Globus pallidus (tissue), 1 donor: ENCODE data around the gene OARD1.

ENCODE experiments used
- DNase-seq: peaks from one replicate; pipeline ENCODE4 v3.0.0-alpha.2; 2015; ENCODE audit warnings: low spot score

OARD1 gene

DNA sequence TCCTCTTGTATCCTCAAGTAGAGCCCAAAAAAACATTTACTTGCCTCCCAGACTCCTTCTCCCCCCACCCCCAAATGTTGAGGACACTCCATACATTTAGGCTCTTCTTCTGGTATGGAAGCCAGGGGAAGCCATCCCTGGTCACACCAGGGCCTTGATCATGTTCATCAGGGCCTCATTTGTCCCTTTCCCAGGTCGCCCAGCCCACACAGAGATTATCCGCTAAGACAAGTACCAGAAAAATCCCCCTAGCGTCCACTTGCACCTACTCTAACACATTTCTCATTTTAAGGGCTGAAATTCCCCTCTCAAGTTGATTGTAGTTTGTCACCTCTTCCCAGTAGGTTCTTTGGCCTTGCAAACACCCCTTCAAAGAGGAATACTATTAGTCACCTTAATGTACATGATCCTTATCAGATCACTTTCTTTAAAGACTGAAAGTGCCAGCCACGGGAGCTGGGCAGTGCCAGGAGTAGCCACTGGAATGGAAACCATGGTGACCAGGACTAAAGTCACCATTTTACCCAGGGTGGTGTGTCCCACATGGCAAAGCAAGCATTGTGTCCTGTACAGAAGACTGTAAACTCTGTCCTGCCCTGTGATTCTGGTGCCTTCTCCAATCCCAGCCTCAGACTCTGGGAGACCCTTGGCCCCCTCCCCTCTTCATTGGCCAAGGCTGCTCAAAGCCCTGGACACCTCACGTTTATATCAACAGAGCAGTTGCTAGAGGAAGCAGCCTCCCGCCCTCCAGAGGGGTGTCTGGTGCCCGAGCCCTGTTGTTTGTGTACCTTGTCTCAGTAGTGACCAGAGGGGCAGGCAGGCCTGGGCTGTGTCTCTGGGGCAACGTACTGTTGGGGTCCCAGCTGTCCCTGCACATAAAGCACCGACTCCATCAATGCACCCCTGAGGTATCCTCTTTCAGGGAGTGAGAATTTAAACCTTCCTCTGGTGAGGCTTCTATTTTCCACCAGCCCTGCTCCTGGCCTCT is 24.1 kb downstream of the OARD1 start:
- DNase-seq: no peak

- no peak for DNase-seq
Observed at GRCh38 chr6:41047306-41047705, 24.9 kb downstream of the OARD1 start.

GRCh38 chr6:41046084-41046483 is 26.1 kb downstream of the OARD1 start:
- DNase-seq: no peak

DNA sequence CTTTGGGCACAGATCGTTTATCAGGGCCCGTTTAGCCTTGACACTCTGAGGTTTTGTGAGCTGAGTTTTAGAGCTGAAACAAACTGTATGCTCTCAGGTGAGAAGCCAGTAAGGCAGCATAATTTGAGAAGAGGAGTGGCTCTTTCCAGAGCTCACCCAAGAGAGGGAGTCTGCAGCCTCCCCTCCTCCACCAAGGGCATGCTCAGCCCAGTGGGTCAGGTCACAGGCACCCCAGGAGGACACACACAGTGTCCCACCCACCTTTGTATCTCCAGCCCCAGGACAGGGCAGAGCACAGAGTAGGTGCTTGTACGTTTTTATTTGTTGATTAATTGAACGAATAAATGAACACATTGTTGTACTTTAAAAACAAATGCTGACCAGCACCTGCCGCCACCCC is 26.5 kb downstream of the OARD1 start:
- no peak for DNase-seq

- DNase-seq: no peak
Observed at GRCh38 chr6:41043151-41043550, 29.0 kb downstream of the OARD1 start.

- DNase-seq: no peak
Observed at GRCh38 chr6:41042226-41043055, 29.7 kb downstream of the OARD1 start, which contains the start of gene TSPO2. TSS of gene TSPO2 (plus strand) at chr6:41042467. CDS start at chr6:41042986, 519 bp downstream.

DNA sequence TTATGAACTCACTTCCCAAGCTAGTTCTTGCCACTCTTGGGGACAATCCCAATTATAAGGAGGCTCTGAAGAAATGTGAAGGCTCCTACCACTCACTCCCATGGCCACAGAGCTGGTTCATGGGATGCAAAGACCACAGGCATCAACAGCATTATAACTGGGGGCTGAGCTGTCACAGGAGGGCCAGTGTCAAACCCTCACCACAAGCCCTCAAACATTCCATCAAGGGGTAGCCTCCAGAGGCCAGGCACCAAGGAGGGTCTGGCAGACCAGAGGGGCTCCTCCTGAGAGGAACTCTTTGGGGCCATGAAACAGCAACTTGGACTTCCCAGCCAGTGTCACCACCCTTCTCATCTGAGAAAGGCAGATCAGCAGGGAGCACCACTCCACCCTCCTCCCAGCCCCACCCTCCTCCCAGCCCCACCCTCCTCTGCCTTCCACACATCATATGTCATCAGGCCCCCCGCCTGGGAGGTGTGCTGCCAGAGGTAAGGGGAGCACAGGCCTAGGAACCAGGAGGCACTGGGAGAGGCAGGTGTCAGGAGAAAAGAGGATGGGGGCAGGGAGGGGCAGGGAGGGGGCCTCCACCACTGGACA is 31.1 kb downstream of the OARD1 start:
- DNase-seq: no peak

GRCh38 chr6:41040101-41040939 is 31.8 kb downstream of the OARD1 start:
- no peak for DNase-seq

DNA sequence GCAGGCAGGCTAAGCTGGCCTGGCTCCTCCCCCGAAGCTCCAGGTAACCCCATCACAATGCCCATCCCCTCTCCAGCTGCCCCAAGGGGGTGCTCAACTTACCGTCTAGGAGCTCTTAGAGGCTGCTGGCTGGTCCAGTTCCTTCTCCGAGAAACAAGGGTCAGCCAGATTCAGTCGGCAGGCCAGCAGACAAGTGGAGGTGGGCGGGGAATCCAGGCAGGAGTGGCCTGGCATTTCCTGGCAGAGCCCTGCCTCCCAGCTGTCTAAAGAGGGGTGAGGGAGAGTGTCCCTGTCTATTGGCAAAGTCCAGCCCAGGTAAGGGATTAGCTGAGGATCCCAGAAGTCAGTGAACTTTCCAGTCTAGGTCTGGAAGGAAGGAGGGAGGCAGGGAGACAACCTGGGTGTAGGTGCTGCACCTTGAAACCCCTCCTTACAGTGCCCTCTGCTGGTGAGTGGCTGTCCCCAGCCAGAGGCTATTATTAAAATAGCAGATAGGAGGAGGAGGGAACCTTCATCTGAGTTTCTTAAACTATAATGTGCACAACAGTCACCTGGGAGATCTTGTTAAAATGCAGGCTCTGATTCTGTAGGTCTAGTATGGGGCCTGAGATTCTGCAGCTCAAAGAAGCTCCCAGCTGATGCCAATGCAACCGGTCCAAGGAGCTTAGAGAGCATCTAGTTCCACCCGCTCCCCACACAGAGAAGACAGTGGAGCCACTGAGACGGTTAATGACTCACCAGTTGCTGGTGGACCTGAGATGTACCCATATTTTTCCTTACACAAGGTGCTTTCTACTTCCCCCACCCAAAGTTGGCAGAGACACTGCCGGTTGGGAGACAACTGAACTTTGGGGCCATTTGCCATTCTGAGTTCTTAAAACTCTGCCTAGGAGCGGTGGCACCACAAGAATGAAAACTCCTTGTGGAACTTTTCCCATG is 32.8 kb downstream of the OARD1 start, which contains the start of gene UNC5CL:
TSS of gene UNC5CL (minus strand) at position 162 of the 939 bp plus-strand sequence. CDS start 4,147 bp downstream, outside the sequence.
- DNase-seq: no peak

DNA sequence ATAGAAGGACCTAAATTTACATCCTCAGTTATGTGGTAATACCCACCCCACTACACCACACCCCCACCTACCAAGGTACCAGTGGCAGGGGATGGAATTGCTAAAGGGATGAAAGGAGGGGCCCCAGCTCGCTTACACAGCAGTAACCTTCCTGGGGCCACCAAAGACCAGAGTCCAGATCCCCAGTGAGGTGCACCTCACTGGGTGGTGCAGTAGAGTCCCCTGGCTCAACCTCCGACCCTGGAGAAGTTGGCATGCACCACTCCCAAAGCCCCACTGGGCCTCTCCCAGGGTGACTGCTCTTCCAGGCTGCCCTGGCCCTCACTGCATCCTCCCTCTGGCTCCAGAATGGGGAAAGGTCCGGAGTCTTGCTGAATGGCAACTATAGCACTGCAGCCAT is 34.0 kb downstream of the OARD1 start:
- DNase-seq: no peak

DNA sequence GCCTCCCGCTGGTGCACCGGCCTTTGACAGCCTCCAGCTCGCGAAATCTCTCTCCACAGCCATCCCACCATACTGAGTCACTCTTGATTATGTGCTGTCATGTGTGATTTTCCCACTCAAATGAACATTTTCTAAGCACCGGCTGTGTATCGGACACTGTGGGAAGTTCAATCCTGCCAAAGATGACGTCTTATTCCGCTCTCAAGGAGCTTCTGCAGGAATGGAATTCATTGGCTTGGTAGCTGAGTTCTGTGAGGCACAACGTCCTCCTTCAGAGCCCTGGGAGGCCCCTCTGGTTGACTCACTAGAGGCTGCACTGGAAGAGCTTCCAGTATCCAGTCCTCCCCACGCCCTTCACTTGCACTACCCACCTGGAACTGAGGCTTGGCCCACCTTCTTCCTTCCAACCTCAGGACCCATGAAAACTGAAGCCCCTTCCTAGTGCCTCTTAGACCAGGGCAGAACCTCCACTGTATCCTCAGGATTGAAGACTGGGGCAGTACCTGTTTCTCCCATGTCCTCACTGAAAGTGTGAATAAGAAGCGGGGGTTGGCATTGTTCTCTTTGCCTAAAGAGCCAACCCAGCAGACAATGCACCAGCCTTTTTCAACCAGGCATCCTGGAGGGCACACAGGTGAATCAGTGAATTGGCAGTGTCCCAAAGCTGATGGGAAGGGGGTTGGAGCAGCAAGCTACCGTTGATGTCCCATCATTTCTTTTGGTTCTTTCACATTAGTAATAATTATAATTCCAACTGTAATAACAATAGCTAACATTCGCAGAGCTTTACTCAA is 34.9 kb downstream of the OARD1 start:
- no peak for DNase-seq

DNA sequence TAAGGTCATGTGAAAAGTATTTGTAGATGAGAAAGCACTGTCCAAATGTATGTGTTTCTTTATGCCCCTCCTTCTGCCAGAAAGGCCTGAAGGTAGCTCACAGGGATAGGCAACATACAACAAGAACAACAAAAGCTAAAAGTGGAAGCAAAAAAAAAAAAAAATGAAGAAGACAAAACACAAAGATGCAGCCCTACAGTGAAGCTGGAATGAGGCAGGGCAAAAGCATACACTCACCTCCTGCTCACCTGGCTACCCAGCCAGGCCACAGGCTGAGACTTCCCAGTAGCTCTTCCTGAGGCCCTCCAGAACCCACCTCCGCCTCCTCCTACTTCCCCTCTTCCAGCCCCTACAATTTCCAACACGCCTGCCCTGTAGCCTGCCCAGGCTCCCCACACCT is 35.6 kb downstream of the OARD1 start:
- DNase-seq: no peak

DNA sequence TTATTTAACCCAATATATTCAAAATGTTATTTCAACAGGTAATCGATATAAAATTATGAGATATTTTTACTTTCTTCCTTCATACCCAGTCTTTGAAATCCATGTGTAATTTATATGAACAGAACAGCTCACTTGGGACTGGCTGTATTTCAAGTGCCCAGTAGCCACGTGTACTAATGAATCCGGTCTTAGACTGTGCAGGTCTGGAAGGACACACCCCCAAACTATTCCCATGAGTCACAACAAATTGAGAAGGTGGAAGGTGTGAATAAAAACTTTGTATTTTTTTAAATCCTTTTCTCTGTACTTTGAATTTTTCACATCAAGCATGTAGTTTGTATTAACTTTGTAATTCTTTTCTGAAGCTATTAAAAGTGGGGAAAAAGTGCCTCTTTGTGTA is 36.0 kb downstream of the OARD1 start:
- no peak for DNase-seq

GRCh38 chr6:41033776-41034175 is 38.4 kb downstream of the OARD1 start:
- DNase-seq: no peak

DNA sequence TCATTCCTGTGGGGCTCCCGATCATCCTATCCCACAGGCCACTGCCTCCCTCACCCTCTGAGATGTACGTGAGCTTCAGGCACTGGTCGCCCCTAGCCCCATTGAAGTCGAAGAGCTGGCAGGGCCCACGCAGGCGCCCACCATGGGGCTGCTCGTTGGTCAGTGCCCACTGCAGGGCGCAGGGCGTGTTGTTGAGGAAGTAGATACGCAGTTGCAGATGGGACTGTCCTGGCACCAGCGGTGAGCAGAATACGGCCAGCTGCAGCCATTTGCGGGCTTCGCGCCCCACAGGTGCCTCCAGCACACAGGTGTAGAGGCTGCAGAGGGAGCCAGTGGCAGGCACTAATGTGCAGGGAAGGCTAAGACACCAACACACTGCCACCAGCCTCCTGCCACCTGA is 39.3 kb downstream of the OARD1 start:
- DNase-seq: no peak

GRCh38 chr6:41028561-41029412 is 43.4 kb downstream of the OARD1 start:
- no peak for DNase-seq

- peak; percentile 38 for DNase-seq
Observed at GRCh38 chr6:41027799-41028560, 44.2 kb downstream of the OARD1 start.

DNA sequence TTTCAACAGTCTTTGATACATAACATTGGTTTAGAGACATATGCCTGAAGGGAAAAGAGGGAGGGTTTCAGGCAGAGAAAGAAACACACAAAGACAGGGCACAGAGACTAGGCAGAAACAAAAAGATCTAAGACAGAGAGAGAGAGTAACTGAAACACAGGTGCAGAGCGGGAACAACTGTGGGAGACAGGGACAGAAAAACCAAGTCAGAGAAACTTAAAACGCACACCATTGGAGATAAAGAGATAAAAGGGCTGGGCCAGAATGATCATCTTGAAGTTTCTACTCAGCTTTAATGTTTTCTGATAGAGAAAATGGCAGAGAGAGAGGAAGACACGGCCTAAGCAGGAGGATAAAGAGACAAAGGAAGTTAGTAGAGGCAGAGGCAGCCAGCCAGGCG is 44.9 kb downstream of the OARD1 start:
- DNase-seq: no peak
